Smooth muscle cell (in vitro differentiated cells): ENCODE results near the gene SLC16A5. TPM values are rescaled to one million over a fixed set of nuclear protein-coding genes. Genes with fewer than 3 reads are reported as not detected.
A peak's percentile ranks its signal among the peaks of the same experiment; 100 is the strongest.

Experiments
- DNase-seq: peaks from one replicate; lab custom pipeline; 2025; ENCODE audit not compliant: unreplicated experiment; lab: John Stamatoyannopoulos, UW
- H2AFZ ChIP-seq: fragments of 200-600 bp; sonication (generic); 2 replicates; pipeline ENCODE4 v1.6.0; 2016; ENCODE audit warnings: antibody characterized with exemption, low read depth, mild to moderate bottlenecking
- H3F3A ChIP-seq: fragments of 200-600 bp; sonication (generic); 2 replicates; pipeline ENCODE4 v1.6.0; 2017; ENCODE audit warnings: antibody characterized with exemption, low read depth
- H3K27ac ChIP-seq: fragments of 200-600 bp; sonication (generic); 2 replicates; pipeline ENCODE4 v1.5.1; 2016; ENCODE audit warnings: low read depth, mild to moderate bottlenecking
- H3K27me3 ChIP-seq: fragments of 200-600 bp; sonication (generic); 2 replicates; pipeline ENCODE4 v1.6.1; 2016; ENCODE audit warnings: low read depth, mild to moderate bottlenecking
- H3K36me3 ChIP-seq: fragments of 200-600 bp; sonication (generic); 2 replicates; pipeline ENCODE4 v1.5.1; 2016; ENCODE audit warnings: low read depth
- H3K4me1 ChIP-seq: fragments of 200-600 bp; sonication (generic); 2 replicates; pipeline ENCODE4 v1.5.1; 2016; ENCODE audit warnings: low read depth
- H3K4me2 ChIP-seq: fragments of 200-600 bp; sonication (generic); 2 replicates; pipeline ENCODE4 v1.6.0; 2016; ENCODE audit warnings: mild to moderate bottlenecking
- H3K4me3 ChIP-seq: fragments of 200-600 bp; sonication (generic); 2 replicates; pipeline ENCODE4 v1.5.1; 2016; ENCODE audit warnings: mild to moderate bottlenecking
- H3K79me2 ChIP-seq: fragments of 200-600 bp; sonication (generic); 2 replicates; pipeline ENCODE4 v1.6.0; 2016; ENCODE audit warnings: low read depth, mild to moderate bottlenecking
- H3K9ac ChIP-seq: fragments of 200-600 bp; sonication (generic); 2 replicates; pipeline ENCODE4 v1.6.0; 2016; ENCODE audit warnings: low read depth
- H3K9me3 ChIP-seq: fragments of 200-600 bp; sonication (generic); replicated peaks from 2 replicates; pipeline ENCODE4 v1.5.1; 2016; ENCODE audit warnings: low read depth
- H4K20me1 ChIP-seq: fragments of 200-600 bp; sonication (generic); 2 replicates; pipeline ENCODE4 v1.6.0; 2016; ENCODE audit warnings: low read depth
- WGBS: methylation state at CpG from one replicate; pipeline ENCODE4 v1.1.7; 2016; ENCODE audit warnings: low lambda C conversion rate; 5-methylcytosine and 5-hydroxymethylcytosine counted together
- polyA plus RNA-seq: library from polyadenylated mRNA; unstranded; fragments of >200 nt; fragmentation: Nextera tagmentation; extraction: Ambion mirVana; gene quantifications from 2 replicates; pipeline ENCODE4 v1.2.1, GENCODE V29; 2016
- total RNA-seq: library from RNA; depleted of rRNA; stranded (reverse); fragments of >200 nt; gene quantifications from 2 replicates; pipeline ENCODE4 v1.2.3, GENCODE V29; 2014
- TF ChIP-seq, protein P1 (sequence below): fragments of 200-600 bp; sonication (generic); IDR thresholded peaks from 2 replicates; pipeline ENCODE4 v1.5.1; 2017; ENCODE audit warnings: borderline replicate concordance, mild to moderate bottlenecking, antibody characterized with exemption; ENCODE audit not compliant: insufficient read depth, poor library complexity, severe bottlenecking

Gene SLC16A5
- total and polyA plus RNA-seq, 2 experiments from 2014 or later, result 17.1 to 22.0 TPM

DNA sequence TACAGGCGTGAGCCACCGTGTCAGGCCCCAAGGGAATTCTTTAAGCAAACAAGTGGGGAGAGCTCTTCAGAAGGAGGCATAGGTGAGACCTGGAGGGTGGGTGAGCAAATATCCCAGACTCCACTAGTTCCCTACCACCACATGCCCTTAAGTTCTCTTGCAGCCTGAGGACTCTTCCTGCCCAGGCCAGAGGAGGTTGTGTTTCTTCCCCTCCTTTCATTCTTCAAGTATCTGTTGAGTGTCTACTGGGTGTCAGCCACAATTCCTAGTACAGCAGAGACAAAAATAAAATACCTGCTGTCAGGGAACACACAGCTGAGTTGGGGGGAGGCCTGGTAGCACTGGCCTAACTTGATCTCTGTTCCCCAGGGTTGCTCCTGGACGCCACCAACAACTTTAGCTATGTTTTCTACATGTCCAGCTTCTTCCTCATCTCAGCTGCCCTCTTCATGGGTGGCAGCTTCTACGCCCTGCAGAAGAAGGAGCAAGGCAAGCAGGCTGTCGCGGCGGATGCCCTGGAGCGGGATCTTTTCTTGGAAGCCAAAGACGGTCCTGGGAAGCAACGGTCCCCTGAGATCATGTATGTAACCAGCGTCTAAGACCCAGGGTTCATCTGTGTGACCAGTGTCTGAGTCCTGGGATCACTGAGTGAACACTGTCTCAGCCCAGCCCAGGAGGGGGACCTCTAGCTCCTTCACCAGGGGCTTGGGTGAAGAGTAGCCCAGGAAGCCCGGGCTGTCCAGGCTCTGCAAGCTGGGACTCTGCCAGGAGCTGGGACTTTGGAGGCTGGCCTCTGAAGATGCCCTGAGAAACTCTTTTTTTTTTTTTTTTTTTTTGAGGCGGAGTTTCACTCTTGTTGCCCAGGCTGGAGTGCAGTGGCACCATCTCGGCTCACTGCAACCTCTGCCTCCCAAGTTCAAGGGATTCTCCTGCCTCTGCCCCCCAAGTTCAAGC, 16.1 kb downstream of the SLC16A5 start:
- H3K4me2 ChIP-seq, result no peak overlapping the region
- no peaks in the 10 kb centered on the region for H3K4me1 ChIP-seq
- H3K27ac ChIP-seq, result no peak overlapping the region
- no peak overlapping the region for H3K9ac ChIP-seq
- no peaks in the 10 kb centered on the region for H3F3A ChIP-seq
- no peaks in the 10 kb centered on the region for H3K79me2 ChIP-seq
- TF ChIP-seq, protein P1, sequence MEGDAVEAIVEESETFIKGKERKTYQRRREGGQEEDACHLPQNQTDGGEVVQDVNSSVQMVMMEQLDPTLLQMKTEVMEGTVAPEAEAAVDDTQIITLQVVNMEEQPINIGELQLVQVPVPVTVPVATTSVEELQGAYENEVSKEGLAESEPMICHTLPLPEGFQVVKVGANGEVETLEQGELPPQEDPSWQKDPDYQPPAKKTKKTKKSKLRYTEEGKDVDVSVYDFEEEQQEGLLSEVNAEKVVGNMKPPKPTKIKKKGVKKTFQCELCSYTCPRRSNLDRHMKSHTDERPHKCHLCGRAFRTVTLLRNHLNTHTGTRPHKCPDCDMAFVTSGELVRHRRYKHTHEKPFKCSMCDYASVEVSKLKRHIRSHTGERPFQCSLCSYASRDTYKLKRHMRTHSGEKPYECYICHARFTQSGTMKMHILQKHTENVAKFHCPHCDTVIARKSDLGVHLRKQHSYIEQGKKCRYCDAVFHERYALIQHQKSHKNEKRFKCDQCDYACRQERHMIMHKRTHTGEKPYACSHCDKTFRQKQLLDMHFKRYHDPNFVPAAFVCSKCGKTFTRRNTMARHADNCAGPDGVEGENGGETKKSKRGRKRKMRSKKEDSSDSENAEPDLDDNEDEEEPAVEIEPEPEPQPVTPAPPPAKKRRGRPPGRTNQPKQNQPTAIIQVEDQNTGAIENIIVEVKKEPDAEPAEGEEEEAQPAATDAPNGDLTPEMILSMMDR, result no peak
- no peaks in the 10 kb centered on the region for H3K36me3 ChIP-seq
- H4K20me1 ChIP-seq, result no peaks in the 10 kb centered on the region
- H3K9me3 ChIP-seq, result no peaks in the 10 kb centered on the region
- WGBS, result 96% methylated on average over 14 of the region's 14 CpGs
- no peak overlapping the region for H3K4me3 ChIP-seq
- no peaks in the 10 kb centered on the region for H3K27me3 ChIP-seq
- no peak overlapping the region for H2AFZ ChIP-seq
- no peak for DNase-seq

DNA sequence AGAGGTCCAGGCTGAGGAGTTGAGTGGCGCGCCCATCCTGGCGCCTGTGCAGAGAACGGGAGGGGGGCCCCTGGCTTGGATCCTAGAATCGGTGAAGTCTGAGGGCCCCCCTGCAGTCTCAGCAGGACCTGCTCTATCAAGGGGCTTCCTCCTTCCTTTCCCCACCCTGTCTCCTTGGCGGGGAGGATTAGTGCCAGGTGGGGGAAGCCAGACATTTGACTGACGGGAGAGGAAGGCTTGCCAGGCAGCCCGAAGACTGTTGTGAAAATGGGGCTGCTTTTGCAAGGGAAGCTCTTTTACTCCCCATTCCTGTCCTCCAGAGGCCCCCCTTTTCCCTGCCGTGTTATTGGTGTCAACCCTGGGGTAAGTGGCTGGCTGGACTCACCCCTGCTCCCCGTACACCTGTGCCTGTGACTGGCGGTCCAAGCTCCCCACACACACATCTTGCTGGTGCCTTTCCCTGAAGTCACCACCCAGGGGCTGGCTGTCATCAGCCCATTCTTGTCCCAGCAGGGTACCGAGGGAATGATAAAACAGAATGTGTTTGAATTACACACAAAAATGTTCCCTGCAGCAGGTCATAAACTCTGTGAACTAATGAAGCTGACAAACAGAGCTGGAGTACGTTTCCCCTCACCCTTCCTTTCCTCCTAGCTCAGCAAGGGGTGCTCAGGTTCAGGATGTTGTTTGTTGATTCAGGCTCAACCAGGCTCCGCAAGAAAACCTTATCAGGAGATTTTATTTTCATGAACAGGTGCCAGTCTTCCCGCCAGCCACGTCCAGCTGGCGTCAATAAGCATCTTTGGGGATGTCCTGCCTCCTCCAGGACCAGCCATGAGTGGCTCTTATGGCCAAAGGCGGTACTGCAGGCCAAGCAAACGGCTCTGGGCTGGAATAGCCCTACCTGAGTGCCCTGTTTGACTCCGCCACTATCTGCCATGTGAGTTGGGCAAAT, 17.6 kb downstream of the SLC16A5 start:
- Histone ChIP-seq H3K79me2 (peaks cover under 1% of the 10 kb centered on the region), H3K36me3 (no peaks in the 10 kb centered on the region), H4K20me1 (no peaks in the 10 kb centered on the region), H3K9ac (no peak overlapping the region), H3K9me3 (no peaks in the 10 kb centered on the region), H3F3A (no peaks in the 10 kb centered on the region), H3K27me3 (no peaks in the 10 kb centered on the region), H3K4me2 (no peak overlapping the region), H3K4me1 (peaks cover under 1% of the 10 kb centered on the region), H3K27ac (no peak overlapping the region), H2AFZ (no peak overlapping the region), H3K4me3 (no peak overlapping the region)
- no peak for DNase-seq
- TF ChIP-seq, protein P1, result peak; percentile 49
- WGBS, result 74% methylated on average over 20 of the region's 20 CpGs

DNA sequence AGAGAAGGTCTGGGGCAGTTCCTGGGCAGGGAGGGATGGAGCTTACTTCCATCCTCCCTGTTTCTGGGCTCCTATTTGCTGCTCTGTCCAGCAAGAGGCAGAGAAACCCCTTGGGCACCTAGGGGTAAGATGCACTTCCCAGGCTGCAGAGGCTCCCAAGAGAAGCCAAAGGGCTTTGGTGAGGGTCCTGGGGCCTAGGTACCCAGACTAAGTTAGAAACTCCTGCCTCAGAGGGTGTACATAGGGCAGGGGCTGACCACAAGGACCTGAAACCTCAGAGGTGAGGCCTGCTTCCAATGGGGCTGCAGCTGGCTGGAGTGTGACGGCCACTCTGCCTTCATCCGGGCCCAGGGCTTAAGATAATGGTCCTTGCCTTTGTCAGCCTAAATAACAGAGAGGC, 20.4 kb downstream of the SLC16A5 start:
- no peaks in the 10 kb centered on the region for H3K36me3 ChIP-seq
- peaks cover 3% of the 10 kb centered on the region for H3K79me2 ChIP-seq
- no peak for DNase-seq
- H3K27ac ChIP-seq, result no peak overlapping the region
- no peaks in the 10 kb centered on the region for H3K9me3 ChIP-seq
- WGBS, result 84% methylated on average over 2 of the region's 2 CpGs
- H3K27me3 ChIP-seq, result no peaks in the 10 kb centered on the region
- H3F3A ChIP-seq, result no peaks in the 10 kb centered on the region
- H3K9ac ChIP-seq, result no peak overlapping the region
- H3K4me2 ChIP-seq, result no peak overlapping the region
- no peaks in the 10 kb centered on the region for H4K20me1 ChIP-seq
- TF ChIP-seq, protein P1, result no peak
- H3K4me1 ChIP-seq, result peaks cover 3% of the 10 kb centered on the region
- H2AFZ ChIP-seq, result no peak overlapping the region
- no peak overlapping the region for H3K4me3 ChIP-seq
